ENCODE measurements around the gene SUGCT. TPM values are rescaled to one million over a fixed set of nuclear protein-coding genes. Genes with fewer than 3 reads are reported as not detected.

SUGCT gene
- total RNA-seq, 1 experiment from 2014 or later: 5.4 TPM

- WGBS (ENCODE audit: extremely low coverage, insufficient read length, low lambda C conversion rate): 100% methylated on average over 2 of the region's 4 CpGs
- no peak overlapping the region for H4K5ac ChIP-seq (ENCODE audit: insufficient read length, low read depth, low read length)
These were observed 626.2 kb downstream of the SUGCT start for GRCh38 chr7:40760987-40761386.

More at GRCh38 chr7:40760987-40761386, 626.2 kb downstream of the SUGCT start:
- no peak overlapping the region for H3T11ph ChIP-seq (ENCODE audit: low read length)
- H3K56ac ChIP-seq (ENCODE audit: insufficient read length, low read depth, low read length): no peak overlapping the region
- no peak overlapping the region for H2BK12ac ChIP-seq (ENCODE audit: insufficient read length, low read depth, low read length)
- H4K91ac ChIP-seq (ENCODE audit: insufficient read length, low read depth, low read length): no peak overlapping the region
- TF ChIP-seq CTCF (conservative IDR thresholded peaks at IDR 0.05): no peak
- H3K4me3 Mint-ChIP-seq: no peak overlapping the region
- H3K4ac ChIP-seq (ENCODE audit: low read depth, low read length): no peak overlapping the region
- no peaks in the 10 kb centered on the region for H3K23me2 ChIP-seq (ENCODE audit: insufficient read length, low read depth, low read length, poor library complexity, severe bottlenecking)
- no peak overlapping the region for H3K23ac ChIP-seq (ENCODE audit: insufficient read length, low read depth, low read length)
- no peak overlapping the region for H2AK5ac ChIP-seq (ENCODE audit: insufficient read length, low read length)
- H4K20me1 ChIP-seq (ENCODE audit: control insufficient read depth, insufficient read depth, insufficient read length): no peaks in the 10 kb centered on the region
- H2AFZ ChIP-seq (ENCODE audit: low read length): no peak overlapping the region
- peaks cover 22 to 28% of the 10 kb centered on the region in 2 experiments for H3K4me1 Mint-ChIP-seq
- no peaks in the 10 kb centered on the region for H3K9me3 ChIP-seq (ENCODE audit: control insufficient read depth, low read depth, low read length)
- H3K27me3 Mint-ChIP-seq (ENCODE audit: low read depth): no peaks in the 10 kb centered on the region
- no peak overlapping the region for H4K8ac ChIP-seq (replicated peaks; ENCODE audit: insufficient read length, low read depth, low read length)
- no peak overlapping the region for H2BK15ac ChIP-seq (ENCODE audit: low read depth, low read length)
- H3K27ac Mint-ChIP-seq: no peak overlapping the region
- no peak overlapping the region for H2BK120ac ChIP-seq (ENCODE audit: low read depth, low read length, poor library complexity, severe bottlenecking)
- no peaks in the 10 kb centered on the region for H3K79me1 ChIP-seq (ENCODE audit: insufficient read depth, low read depth, low read length, poor library complexity, severe bottlenecking)
- no peak overlapping the region for H2BK5ac ChIP-seq (ENCODE audit: insufficient read length, low read length)
- H3K9me3 Mint-ChIP-seq: no peaks in the 10 kb centered on the region
- 0 out of 2 replicates have a peak, but pooled peaks cover 5% of the 10 kb centered on the region for H3K4me1 ChIP-seq (ENCODE audit: insufficient read depth, low read length)
- H3K27ac ChIP-seq (ENCODE audit: insufficient read length, low read depth, low read length): no peak overlapping the region
- H3K9ac ChIP-seq (ENCODE audit: extremely low read depth, insufficient read length, low read length): no peak overlapping the region
- no peaks in the 10 kb centered on the region for H3K27me3 ChIP-seq (ENCODE audit: insufficient read depth, low read length)
- no peak overlapping the region for H3K4me2 ChIP-seq (ENCODE audit: insufficient read depth, insufficient read length, low read length)
- no peak overlapping the region for H2BK20ac ChIP-seq (ENCODE audit: low read depth, low read length, poor library complexity, severe bottlenecking)
- DNase-seq: no peak
- no peaks in the 10 kb centered on the region for H3K36me3 Mint-ChIP-seq (ENCODE audit: insufficient read depth in 1 of 3, low read depth in 3 of 3)
- no peak overlapping the region for H3K14ac ChIP-seq (ENCODE audit: insufficient read depth, low read length)
- no peaks in the 10 kb centered on the region for H3K79me2 ChIP-seq (ENCODE audit: insufficient read depth, low read length)
- no peak overlapping the region for H3K18ac ChIP-seq (ENCODE audit: insufficient read length, low read depth, low read length)
